HG03575 (cell line): ENCODE data around the gene NDUFA3.
A peak's percentile ranks its signal among the peaks of the same experiment; 100 is the strongest.

Experiments used
- ATAC-seq: cut with Tn5 transposase; IDR thresholded peaks from one replicate; pipeline ENCODE4 v1.9.1; 2021; ENCODE audit not compliant: unreplicated experiment, insufficient number of reproducible peaks, low FRiP score; ENCODE audit errors: extremely low read depth

Gene NDUFA3

DNA sequence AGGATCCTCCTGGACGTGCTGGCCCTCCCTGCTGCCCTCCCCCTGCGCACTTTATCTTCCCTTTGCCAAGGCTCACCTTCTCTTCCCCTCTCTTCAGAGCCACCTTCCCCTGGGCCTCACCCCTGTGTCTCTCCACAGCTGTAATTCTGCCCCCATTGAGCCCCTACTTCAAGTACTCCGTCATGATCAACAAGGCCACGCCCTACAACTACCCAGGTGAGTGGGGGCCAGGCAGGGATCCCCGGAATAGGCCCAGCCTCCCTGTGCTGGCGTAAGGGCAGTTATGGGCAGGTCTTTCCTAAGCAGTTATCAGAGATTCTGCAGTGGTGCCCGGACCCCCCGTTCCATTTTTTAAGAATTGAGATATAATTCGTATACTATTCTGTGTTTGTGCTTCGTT, 3.1 kb downstream of the NDUFA3 start:
- no peak for ATAC-seq

DNA sequence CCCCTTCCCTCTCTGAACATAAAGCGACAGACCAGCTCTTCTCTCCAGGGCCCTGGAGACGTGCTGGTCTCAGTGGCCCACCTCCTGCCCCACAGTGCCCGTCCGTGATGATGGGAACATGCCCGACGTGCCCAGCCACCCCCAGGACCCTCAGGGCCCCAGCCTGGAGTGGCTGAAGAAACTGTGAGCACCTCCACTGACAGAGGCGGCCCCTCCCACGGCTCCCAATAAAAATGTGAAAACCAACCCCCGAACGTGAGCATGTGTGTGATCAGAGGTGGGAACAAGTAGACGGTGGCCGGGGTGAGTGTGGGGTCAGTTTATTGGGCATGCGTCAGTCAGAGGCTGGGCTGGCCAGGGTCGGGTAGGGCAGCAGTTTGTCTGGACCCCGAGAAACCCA, 4.1 kb downstream of the NDUFA3 start:
- no peak for ATAC-seq

DNA sequence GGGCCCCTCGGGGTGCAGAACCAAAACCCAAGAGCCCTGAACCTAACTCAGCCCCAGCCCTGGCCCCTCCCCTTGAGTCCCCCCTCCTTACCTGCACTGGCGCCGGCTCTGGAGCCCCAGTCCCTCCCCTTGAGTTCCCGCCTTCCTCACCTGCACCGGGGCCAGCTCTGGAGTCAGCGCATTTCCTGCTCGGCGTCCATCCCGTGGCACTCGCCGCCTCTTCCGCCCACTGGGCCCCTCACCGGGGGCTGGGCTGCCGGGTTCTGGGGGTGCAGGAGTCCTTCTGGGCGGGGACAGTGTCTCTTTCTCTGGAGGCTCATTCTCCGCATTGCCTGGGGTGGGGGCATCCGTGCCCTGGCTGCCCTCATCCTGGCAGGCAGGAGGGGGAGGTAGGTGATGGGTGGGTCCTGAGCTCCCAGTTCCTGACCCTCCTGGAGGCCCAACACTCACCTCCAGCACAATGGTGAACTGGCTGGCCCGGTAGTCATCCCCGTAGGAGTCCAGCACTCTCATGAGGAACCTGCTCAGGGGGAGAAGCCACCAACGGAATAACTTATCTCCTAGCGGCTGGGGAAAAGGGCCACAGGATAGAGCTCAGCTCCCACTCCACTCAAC, 5.3 kb downstream of the NDUFA3 start:
- no peak for ATAC-seq

DNA sequence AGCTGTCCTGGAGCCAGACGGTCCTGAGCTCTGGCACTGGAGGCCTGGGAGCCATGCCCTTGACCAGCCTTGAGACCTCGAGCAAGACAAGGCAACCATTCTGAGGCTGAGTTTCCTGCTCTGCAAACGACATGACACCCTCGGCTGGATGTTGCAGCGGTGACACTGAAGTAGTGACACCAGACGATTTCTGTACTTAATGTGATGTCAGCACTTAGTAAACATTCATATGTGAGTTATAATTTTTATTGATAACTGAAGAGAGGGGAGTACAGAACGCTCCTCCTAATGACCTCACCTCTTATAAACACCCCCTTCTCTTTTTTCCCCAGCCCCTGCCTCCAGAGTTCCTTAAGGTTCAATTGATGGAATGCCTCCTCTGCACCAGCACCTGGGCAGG, 5.8 kb downstream of the NDUFA3 start:
- no peak for ATAC-seq

DNA sequence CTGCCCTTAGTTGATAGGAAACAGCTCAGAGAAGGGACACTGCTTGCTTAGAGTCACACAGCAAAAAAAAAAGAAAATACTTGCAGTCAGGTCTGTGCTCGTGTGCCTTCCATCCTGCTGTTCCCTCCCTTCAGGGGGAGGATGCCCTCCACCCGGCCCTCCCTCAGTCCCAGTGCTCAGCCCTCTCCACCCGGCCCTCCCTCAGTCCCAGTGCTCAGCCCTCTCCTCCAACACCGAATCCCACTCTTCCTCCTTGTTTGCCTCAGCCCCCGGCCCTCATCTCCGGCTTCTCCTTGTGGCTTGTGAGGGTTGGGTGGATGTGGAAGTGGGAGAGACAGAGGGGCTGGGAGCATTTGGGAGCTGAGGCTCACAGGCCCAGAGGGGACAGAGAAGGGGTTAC, 7.0 kb downstream of the NDUFA3 start:
- ATAC-seq, result no peak

DNA sequence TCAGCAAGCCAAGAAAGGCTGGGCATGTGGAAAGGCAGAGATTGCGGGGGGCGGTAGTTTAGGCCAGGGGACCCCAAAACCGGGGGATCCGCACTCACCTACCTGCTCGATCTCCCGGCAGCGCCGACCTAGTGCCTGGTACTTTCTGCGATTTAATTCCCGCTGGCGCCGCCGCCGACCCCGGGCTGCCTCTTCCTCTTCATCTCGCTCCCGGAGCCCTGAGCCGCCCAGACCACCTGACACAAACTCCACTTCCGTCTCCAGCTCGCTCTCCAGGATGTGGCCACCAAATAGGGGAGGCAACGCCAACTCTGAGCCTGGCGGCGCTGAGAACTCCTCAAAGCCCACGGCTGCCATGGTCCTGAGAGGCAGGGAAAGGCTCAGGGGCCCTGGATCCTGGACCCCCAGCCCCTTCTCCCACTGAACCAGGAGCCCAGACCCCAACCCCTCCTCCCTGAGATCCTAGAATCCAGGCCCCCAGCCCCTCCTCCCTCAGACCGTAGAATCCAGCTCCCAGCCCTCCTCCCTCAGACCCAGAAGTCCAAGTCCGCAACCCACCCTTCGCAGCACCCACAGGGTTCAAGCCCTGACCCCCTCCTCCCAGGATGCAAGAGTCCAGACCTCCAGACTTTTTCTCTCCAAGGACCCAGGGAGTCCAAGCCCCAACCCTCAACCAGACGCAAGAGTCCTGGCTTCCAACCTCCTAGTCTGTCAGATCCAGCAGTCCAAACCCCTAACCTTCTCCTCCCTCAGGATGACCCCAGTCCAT, 11.9 kb downstream of the NDUFA3 start:
- no peak for ATAC-seq

GRCh38 chr19:54115109-54116063, 12.7 kb downstream of the NDUFA3 start, which contains the start of the genes PRPF31 and TFPT:
TSS of gene PRPF31 (plus strand) at chr19:54115754. CDS start at chr19:54118279, 2,525 bp downstream.
TSS of gene TFPT (minus strand) at chr19:54115657. CDS start at chr19:54115269, 388 bp downstream.
- ATAC-seq, result peak; percentile 43

DNA sequence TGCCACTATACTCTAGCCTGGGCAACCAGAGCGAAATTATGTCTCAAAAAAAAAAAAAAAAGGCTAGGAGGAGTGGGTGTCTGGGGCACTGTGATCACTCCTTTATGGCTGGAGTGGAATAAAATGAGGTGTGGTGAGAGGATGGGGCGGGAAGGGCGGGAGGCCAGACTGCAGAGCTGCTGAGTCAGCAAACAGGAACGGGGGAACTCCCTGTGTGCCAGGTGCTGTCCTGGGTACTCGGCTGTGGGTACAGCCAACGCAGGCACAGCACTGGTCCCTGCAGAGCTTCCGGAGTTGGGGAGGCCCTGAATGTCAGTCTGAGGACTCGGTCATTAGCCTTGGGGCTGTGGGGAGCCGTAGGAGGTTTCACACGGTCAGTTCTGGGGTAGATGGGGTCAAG, 18.6 kb downstream of the NDUFA3 start:
- no peak for ATAC-seq

GRCh38 chr19:54123682-54124081, 21.0 kb downstream of the NDUFA3 start:
- ATAC-seq, result no peak

GRCh38 chr19:54124393-54124792, 21.7 kb downstream of the NDUFA3 start:
- ATAC-seq, result no peak

GRCh38 chr19:54125713-54126112, 23.1 kb downstream of the NDUFA3 start:
- ATAC-seq, result no peak

- ATAC-seq, result no peak
These were observed 25.2 kb downstream of the NDUFA3 start for GRCh38 chr19:54127688-54128440.

GRCh38 chr19:54128441-54128725, 25.7 kb downstream of the NDUFA3 start:
- ATAC-seq, result no peak

DNA sequence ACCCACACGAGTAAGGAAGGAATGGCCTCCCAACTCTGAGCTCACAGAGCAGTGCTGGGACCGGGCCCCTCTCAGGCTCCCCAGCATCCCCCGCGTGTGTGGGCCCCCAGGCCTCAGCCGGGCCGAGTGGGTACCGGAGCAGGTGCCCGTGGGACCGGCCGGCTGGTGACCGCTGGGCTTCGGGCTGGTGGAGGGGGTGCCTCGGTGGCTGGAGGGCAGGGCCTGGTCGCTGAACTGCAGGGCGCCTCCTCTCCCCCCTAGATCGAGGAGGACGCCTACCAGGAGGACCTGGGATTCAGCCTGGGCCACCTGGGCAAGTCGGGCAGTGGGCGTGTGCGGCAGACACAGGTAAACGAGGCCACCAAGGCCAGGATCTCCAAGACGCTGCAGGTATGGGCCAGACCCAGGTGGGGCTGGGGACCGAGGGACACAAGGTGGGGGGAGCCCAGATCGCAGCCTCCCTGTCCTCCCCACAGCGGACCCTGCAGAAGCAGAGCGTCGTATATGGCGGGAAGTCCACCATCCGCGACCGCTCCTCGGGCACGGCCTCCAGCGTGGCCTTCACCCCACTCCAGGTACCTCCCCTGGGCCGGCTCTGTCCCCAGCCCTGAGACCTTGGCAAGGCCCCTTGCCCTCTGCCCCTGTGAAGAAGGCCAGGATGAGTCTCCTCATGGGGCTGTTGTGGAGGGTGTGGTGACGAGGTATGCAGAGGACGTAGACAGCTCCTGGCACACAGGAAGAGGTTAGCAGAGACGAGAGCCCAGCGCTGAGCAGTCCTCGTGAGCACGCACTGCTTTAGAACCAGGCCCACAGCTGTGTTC, 26.4 kb downstream of the NDUFA3 start:
- ATAC-seq, result no peak

- ATAC-seq, result no peak
These were observed 27.0 kb downstream of the NDUFA3 start for GRCh38 chr19:54129617-54129996.

- ATAC-seq, result no peak
These were observed 30.8 kb downstream of the NDUFA3 start for GRCh38 chr19:54133312-54133956.

GRCh38 chr19:54133957-54134590, 31.4 kb downstream of the NDUFA3 start:
- ATAC-seq, result no peak
